Activated T-cell treated with anti-CD3 and anti-CD28 coated beads, Interleukin-2, amount 50 U/mL, for 4 hours (primary cell): ENCODE measurements around the gene EFCAB8. TPM values are rescaled to one million over a fixed set of nuclear protein-coding genes. Genes with fewer than 3 reads are reported as not detected.
"Not testable (repeated sequence)": the region's sequence is repeated elsewhere in the genome, so short reads cannot be mapped to it uniquely, and the experiment has no call there.

Source experiments
- ATAC-seq, 2 donors: fragments of 200-7000 bp; cut with Tn5 transposase; one replicate each; pipeline ENCODE4 v1.10.0; 2021
- DNase-seq: peaks from one replicate; pipeline ENCODE4 v3.0.0-alpha.2; 2020
- H3K27me3 Mint-ChIP-seq: one replicate; pipeline ENCODE4 v1.8.0; 2021; ENCODE audit warnings: low read depth, mixed read lengths
- H3K36me3 Mint-ChIP-seq: one replicate; pipeline ENCODE4 v1.8.0; 2022; ENCODE audit warnings: mixed read lengths; ENCODE audit not compliant: insufficient read depth
- H3K4me1 Mint-ChIP-seq: one replicate; pipeline ENCODE4 v1.8.0; 2021; ENCODE audit warnings: low read depth, mixed read lengths
- H3K4me3 Mint-ChIP-seq: one replicate; pipeline ENCODE4 v1.8.0; 2021; ENCODE audit warnings: mild to moderate bottlenecking, moderate library complexity, mixed read lengths
- H3K9me3 Mint-ChIP-seq: one replicate; pipeline ENCODE4 v1.8.0; 2021; ENCODE audit warnings: mixed read lengths
- total RNA-seq, 3 donors: library from RNA; stranded (reverse); gene quantifications; one replicate each; pipeline ENCODE4 v1.2.1, GENCODE V29; 2021

Gene EFCAB8
- total RNA-seq, 3 donors from 2014 or later: 0.25 to 0.40 (median 0.38) TPM

DNA sequence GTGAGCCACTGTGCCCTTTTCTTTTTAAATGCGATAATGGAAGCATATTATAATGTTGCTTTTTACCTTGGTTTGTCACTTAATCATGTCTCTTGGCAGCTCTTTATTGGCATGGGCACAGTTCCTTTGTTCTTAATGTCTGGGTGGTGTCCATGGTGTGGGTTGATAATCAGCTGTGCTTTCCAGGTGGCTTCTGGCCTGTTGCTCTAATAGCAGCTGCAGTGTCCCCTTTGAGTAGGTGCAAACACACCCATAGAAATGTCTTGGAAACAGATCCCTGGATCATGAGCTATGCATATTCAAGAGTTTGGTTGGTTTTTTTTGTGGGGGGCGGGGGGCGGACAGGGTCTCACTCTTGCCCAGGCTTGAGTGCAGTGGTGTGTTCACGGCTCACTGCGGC is 29.9 kb downstream of the EFCAB8 start:
- Mint-ChIP-seq H3K27me3 (no peaks in the 10 kb centered on the region), H3K4me3 (no peak overlapping the region), H3K9me3 (no peaks in the 10 kb centered on the region), H3K4me1 (no peaks in the 10 kb centered on the region), H3K36me3 (peaks cover 7% of the 10 kb centered on the region)
- ATAC-seq (no peak), DNase-seq (no peak)

DNA sequence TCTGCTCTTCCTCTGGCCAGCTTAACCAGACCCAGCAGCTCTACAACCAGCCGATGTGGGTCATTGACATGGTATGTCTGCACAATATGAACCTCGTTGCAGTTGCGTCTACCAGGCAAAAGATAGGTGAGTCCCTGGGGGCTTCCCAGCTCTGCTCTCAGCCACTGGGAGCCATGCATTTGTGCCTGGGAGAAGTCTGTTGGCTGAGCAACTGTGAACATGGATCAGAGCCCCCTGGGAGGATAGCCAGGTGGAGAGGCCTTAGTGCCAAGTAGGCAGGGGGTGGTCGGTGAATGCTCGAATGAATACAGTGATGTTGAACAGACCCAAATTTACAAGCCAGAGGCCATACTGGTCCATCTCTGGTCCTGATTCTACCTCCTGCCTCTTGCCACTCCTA is 30.6 kb downstream of the EFCAB8 start:
- H3K9me3 Mint-ChIP-seq: no peaks in the 10 kb centered on the region
- no peak overlapping the region for H3K4me3 Mint-ChIP-seq
- no peaks in the 10 kb centered on the region for H3K4me1 Mint-ChIP-seq
- peaks cover 7% of the 10 kb centered on the region for H3K36me3 Mint-ChIP-seq
- ATAC-seq: no peak
- no peak for DNase-seq
- no peaks in the 10 kb centered on the region for H3K27me3 Mint-ChIP-seq

DNA sequence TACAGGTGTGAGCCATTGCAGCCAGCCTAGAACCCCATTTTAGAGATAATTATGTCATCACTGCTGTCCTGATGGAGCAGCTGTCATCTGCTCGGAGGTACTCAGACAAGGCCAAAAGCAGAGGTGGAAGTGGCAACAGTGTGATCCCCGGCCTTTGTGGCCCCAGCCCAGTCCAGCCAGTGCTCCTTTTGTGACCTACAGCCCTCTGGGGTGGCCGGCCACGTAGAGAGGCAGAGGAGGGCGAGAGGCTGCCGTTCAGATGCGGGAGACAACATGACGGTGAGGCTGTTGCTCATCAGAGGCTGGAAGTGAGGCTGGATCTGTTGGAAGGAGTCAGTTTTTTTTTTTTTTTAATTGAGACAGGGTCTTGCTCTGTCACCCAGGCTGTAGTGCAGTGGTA is 32.8 kb downstream of the EFCAB8 start:
- DNase-seq: no peak
- H3K9me3 Mint-ChIP-seq: no peaks in the 10 kb centered on the region
- H3K4me1 Mint-ChIP-seq: no peaks in the 10 kb centered on the region
- no peaks in the 10 kb centered on the region for H3K27me3 Mint-ChIP-seq
- H3K36me3 Mint-ChIP-seq: peaks cover 2% of the 10 kb centered on the region
- H3K4me3 Mint-ChIP-seq: no peak overlapping the region
- ATAC-seq: no peak

DNA sequence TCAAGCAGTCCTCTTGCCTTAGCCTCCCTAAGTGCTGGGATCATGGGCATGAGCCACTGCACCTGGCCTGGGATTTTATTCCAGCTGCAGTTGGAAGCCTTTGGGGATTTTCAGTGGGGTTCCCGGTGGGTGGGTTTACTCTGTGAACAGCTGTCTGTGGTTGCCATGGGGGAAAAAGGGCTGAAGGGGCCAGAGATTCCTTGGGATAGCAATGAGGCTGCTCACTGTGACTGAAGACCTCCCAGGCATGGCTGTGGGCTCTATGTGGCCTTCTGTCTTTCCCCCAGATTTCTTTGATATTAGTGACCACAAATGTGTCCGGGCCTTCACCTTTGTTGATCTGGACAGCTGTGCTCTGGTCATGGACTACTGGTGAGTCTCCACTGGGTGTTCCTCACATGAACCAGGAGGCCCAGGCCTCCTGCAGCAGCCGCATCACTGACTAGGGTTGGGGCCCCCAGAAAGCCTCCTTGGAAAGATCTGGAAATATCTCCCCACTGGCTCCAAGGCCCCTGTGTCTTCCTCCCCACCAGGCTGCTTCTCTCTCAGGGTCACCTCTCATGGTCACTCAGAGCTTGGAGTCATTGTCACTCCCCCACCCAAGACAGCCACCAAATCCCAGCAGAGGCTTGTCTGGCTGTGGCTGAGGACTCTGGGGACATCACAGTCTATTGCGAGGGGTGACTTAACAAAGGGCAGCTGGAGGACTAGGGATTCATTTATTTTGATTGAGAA is 33.4 kb downstream of the EFCAB8 start:
- no peak overlapping the region for H3K4me3 Mint-ChIP-seq
- H3K4me1 Mint-ChIP-seq: no peaks in the 10 kb centered on the region

DNA sequence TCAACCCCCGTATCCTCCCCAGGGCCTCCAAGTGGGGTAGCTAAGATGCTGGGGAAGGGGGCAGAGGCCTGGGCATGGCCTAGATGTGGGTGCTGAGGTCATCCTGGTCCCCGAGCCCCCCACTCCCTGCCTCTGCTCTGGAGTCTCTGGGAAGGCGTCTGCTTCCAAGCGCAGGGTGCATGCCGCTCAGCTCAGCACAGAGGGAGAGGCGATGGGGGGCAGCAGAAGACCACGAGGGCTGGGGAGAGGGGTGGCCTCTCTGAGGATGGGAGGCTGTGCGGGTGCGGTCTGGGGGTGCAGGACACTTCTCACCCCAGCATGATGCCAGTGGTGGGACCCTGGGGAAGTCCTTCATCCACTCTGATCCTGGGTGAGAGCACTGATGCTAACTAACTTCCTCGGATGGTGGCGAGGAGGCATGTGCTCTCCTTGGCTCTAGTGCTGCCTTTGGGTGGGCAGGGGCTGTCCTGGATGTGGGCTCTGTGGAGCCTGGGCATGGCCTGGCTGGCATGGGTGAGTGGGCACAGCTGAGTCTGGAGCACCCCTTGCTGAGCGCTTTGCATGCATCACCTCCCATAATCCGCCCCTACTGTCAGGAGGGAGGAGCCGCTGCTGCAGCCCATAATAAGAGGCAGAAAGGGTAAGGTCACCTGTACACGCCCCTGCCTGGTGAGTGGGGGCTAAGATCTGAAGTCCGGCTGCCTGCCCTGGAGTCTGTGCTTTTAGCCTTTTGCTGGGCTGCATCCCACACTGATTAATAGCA is 34.7 kb downstream of the EFCAB8 start:
- no peak for ATAC-seq
- no peak for DNase-seq
- H3K27me3 Mint-ChIP-seq: no peaks in the 10 kb centered on the region
- no peaks in the 10 kb centered on the region for H3K9me3 Mint-ChIP-seq
- no peaks in the 10 kb centered on the region for H3K4me1 Mint-ChIP-seq
- H3K4me3 Mint-ChIP-seq: no peak overlapping the region
- peaks cover 2% of the 10 kb centered on the region for H3K36me3 Mint-ChIP-seq

More for the DNA sequence above, 33.4 kb downstream of the EFCAB8 start:
- ATAC-seq (no peak), DNase-seq (no peak)
- H3K9me3 Mint-ChIP-seq: no peaks in the 10 kb centered on the region
- peaks cover 2% of the 10 kb centered on the region for H3K36me3 Mint-ChIP-seq
- H3K27me3 Mint-ChIP-seq: no peaks in the 10 kb centered on the region

DNA sequence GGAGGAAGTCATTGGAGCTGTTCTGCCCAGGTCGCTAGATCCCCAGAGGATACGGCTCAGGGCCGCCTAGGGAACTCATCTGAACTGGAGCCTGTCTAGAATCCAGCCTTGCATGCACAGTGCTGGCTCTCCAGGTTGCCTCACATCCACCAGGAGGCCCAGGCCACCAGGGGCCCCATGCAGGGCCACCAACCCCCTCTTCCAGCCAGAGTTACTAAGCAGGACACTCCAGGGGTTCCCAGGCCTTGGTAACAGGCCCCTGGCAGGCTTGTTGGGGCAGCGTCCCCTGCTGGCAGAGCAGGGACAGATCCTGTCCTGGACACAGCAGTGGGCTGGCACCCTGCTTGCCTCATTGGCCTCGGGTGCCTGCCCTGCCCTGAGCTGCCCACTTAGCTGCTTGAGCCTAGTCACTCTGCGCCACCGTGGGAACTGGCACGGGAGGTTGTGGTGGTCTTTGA is 35.3 kb downstream of the EFCAB8 start:
- H3K4me1 Mint-ChIP-seq: no peaks in the 10 kb centered on the region
- no peak overlapping the region for H3K4me3 Mint-ChIP-seq
- DNase-seq (no peak), ATAC-seq (no peak)
- no peaks in the 10 kb centered on the region for H3K27me3 Mint-ChIP-seq
- H3K36me3 Mint-ChIP-seq: peaks cover 2% of the 10 kb centered on the region
- H3K9me3 Mint-ChIP-seq: no peaks in the 10 kb centered on the region

DNA sequence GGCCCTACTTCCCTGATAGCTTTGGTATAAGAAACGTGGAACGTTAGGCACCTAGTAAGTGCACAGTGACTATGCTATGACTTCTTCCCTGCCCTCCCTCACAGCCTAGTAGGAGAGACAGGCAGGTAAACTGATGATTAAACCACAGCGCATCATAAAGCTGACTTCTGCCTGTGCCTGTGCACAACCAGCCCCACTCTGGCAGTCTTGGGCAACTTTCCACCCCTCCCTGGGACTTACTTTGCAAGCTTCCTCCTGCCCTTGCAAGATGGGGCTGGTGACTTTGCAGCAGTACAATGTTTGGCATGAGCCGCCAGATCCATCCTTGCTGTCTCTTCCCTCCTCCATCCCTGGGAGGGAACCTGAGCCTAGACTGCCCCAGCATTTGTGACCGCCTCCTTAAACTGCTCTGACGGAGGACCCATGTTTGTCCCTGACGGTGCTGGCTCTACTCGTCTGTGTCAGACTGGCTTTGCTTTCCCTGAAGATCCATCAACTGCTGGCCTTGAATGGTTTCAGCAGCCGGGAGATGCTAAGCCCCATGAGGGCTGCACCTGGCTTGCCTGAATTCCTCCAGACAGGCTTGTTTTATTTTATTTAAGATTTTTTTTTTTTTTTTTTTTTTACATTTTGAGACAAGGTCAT is 36.1 kb downstream of the EFCAB8 start:
- Mint-ChIP-seq H3K4me3 (no peak overlapping the region), H3K27me3 (no peaks in the 10 kb centered on the region), H3K9me3 (no peaks in the 10 kb centered on the region), H3K36me3 (peaks cover 2% of the 10 kb centered on the region), H3K4me1 (no peaks in the 10 kb centered on the region)
- no peak for DNase-seq
- ATAC-seq: no peak

DNA sequence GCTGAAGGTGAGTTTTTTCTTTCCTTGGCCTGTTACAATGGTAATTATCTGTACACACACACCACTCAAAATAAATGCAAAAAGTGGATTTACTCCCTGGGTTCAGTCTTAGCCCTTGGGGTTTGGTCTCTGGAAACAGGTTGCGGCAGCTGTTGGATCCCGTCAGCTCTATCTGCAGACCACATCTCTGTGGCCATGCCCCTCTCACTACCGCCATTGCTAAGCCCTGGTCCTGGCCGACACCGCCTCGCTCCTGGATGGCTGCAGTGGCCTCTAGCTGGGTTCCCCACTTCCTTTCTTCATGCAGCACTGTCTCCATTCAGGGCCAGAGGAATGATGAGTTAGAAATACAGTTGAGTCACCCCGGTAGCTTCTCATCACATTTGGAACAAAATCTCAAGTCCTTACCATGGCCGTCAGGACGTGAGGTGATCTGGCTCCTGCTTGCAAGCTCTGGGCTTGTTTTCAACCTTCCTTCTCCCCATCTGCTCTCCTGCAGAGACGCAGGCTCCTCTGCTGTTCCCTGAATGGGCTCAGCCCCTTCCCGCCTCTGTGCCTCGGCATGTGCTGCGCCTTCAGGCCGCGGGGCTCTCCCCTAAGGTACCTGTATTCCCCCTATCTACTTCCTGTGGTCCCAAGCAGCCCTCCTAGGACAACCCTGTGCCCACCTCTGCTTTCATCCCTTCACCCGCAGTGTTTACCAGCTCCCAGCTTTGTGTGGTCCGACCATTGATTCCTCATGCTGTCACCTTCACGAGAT is 38.0 kb downstream of the EFCAB8 start:
- H3K36me3 Mint-ChIP-seq: no peaks in the 10 kb centered on the region
- DNase-seq: no peak
- H3K4me1 Mint-ChIP-seq: no peaks in the 10 kb centered on the region
- ATAC-seq: no peak
- H3K9me3 Mint-ChIP-seq: no peaks in the 10 kb centered on the region
- H3K4me3 Mint-ChIP-seq: no peak overlapping the region
- H3K27me3 Mint-ChIP-seq: no peaks in the 10 kb centered on the region

DNA sequence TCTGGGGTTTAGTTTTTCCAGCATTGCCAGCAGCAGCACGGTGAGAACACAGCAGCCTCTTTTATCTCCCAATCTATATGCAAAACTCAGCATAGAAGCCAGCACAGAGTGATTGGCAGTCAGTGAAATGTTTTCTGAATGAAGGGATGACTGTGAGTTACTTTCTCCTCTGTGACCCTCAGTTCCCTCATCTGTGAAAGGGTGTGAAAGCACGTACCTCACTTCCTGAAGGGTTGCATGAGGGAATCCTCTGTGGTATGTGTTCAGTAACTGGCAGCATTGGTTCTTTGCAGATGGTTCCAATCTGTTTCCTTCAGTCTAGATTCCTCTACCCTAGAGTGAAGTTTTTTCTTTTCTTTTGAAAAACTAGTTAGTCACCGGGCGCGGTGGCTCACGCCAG is 40.0 kb downstream of the EFCAB8 start:
- ATAC-seq (no peak), DNase-seq (no peak)
- no peaks in the 10 kb centered on the region for H3K36me3 Mint-ChIP-seq
- H3K27me3 Mint-ChIP-seq: no peaks in the 10 kb centered on the region
- no peak overlapping the region for H3K4me3 Mint-ChIP-seq
- no peaks in the 10 kb centered on the region for H3K9me3 Mint-ChIP-seq
- peaks cover 11% of the 10 kb centered on the region for H3K4me1 Mint-ChIP-seq

DNA sequence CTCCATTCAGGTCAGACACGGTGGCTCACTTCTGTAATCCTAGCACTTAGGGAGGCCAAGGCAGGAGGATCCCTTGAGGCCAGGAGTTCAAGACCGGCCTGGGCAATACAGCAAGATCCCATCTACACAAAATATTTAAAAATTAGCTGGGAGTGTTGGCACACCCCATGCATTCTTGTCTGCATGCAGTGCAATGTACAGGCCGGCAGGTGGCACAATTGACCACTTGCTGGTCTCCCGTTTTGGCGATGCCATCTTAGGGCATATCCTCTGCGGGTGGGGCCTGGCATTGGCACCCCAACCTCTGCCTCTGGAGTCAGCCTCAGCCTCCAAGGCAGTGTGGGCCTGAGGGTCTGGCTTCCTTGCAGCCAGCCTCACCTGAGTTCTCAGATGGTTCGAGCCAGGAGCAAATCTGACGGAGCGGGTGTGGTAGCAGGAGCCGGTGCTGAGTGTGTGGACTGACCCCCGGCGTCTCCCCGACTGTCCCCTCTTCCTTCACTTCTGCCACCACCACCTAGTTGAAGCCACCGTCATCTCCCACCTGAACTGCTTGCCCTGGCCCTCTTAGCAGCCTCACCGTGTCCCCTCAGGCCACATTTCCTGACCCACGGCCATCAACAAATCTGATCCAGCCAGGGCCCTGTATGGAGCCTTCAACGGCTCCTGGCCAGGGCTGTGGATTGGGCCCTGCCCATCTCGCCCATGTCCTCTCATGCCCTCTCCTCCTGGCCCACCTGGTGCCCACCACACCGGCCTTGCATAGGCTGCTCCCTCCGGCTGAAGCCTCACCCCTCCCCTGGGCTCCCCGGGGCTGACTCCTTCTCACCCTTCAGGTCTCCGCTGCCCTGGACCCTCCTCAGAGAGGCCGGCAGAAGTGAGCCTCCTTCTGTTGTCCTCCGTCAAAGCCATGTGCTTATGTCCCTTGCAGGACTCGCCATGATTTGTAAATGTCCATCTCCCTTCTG is 44.0 kb downstream of the EFCAB8 start:
- Mint-ChIP-seq H3K36me3 (no peaks in the 10 kb centered on the region), H3K4me1 (peaks cover 21% of the 10 kb centered on the region), H3K27me3 (no peaks in the 10 kb centered on the region), H3K4me3 (no peak overlapping the region), H3K9me3 (no peaks in the 10 kb centered on the region)
- peak; percentile 84 to 88 for ATAC-seq
- peak; percentile 67 for DNase-seq

DNA sequence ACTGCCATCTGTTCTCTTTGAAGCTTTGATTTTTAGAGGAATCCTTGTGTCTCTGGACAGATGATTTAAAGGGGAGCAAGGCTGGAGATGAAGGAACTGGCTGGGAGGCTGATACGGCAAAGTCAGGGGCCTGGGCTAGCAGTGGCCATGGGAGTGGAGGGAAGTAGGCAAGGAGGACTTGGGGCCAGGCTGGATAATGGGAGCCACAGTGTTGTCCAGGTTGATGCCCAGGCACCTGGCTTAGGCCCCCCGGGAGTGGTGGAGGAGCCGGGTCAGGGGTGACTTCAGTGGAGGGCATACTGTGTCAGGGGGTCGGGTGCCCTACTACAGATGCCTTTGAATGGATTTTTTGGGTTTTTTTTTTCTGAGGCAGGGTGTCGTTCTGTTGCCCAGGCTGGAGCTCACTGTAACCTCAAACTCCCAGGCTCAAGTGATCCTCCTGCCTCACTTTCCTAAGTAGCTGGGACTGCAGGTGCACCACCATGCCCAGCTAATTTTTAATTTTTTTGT is 45.0 kb downstream of the EFCAB8 start:
- no peaks in the 10 kb centered on the region for H3K36me3 Mint-ChIP-seq
- DNase-seq (no peak), ATAC-seq (no peak)
- H3K4me3 Mint-ChIP-seq: no peak overlapping the region
- H3K4me1 Mint-ChIP-seq: peaks cover 21% of the 10 kb centered on the region
- H3K27me3 Mint-ChIP-seq: no peaks in the 10 kb centered on the region
- H3K9me3 Mint-ChIP-seq: no peaks in the 10 kb centered on the region

DNA sequence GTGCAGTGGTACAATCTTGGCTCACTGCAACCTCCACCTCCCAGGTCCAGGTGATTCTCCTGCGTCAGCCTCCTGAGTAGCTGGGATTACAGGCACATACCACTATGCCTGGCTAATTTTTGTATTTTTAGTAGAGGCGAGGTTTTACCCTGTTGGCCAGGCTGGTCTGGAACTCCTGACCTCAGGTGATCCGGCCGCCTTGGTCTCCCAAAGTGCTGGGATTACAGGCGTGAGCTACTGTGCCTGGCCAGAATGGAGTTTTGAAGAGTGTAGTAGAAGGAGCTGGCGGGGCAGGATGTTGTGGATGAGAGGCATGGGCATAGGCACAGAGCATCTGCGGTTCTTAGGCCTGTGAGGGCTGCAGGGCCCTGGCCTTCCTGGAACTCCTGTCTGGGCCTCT is 46.0 kb downstream of the EFCAB8 start:
- not testable (repeated sequence) for H3K36me3 Mint-ChIP-seq, ATAC-seq, DNase-seq, H3K9me3 Mint-ChIP-seq, H3K27me3 Mint-ChIP-seq, H3K4me3 Mint-ChIP-seq
- peaks cover 21% of the 10 kb centered on the region for H3K4me1 Mint-ChIP-seq

DNA sequence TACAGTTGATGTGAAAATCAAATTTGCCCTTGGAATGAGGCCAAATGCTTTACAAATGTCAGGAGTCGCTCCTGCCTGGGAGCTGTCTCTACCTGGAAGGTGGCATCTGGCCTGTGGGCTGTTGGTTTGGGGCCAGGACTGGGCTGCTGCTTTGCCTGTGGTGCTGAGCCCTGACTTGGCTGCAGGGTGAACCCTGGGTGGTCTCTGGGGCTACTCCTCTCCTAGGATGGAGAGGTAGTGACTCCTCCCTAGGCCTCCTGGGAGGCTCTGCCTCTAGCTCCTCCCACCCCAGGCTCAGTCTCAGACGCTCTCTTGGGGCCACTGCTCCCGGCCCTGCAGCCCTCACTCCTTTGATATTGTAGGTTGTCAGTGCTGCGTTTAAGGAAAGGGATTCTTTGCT is 47.5 kb downstream of the EFCAB8 start:
- Mint-ChIP-seq H3K4me3 (no peak overlapping the region), H3K9me3 (no peaks in the 10 kb centered on the region)

More for the DNA sequence above, 47.5 kb downstream of the EFCAB8 start:
- Mint-ChIP-seq H3K36me3 (no peaks in the 10 kb centered on the region), H3K27me3 (no peaks in the 10 kb centered on the region), H3K4me1 (peaks cover 21% of the 10 kb centered on the region)
- DNase-seq (no peak), ATAC-seq (peak in 1 of 2 donors; percentile 54)
